ENCODE measurements around the gene KLHDC4.

- no peak for TF ChIP-seq YY1 (IDR thresholded peaks at IDR 0.05; ENCODE audit: insufficient read depth, insufficient read length)
- no peak for TF ChIP-seq ZNF274 (IDR thresholded peaks at IDR 0.05; ENCODE audit: low read depth, low read length)
Observed at GRCh38 chr16:87681981-87682570, 83.7 kb downstream of the KLHDC4 start.

Measured in NT2/D1 (cell line).